Neural cell (in vitro differentiated cells): ENCODE measurements around the gene GNB1.

Experiments used
- EP300 ChIP-seq: fragments of 450-650 bp; conservative IDR thresholded peaks from 2 replicates; pipeline ENCODE4 v1.6.1; 2014; ENCODE audit warnings: antibody characterized with exemption, mild to moderate bottlenecking, moderate library complexity; ENCODE audit not compliant: poor library complexity, severe bottlenecking
- EZH2 ChIP-seq: fragments of 200-600, 300-800 bp; shearing (Covaris generic), sonication (generic); IDR thresholded peaks from 2 replicates; pipeline ENCODE4 v1.6.1; 2014; ENCODE audit warnings: antibody characterized with exemption, low read length, borderline replicate concordance, mild to moderate bottlenecking; ENCODE audit not compliant: insufficient read depth, poor library complexity, severe bottlenecking
- POLR2AphosphoS5 ChIP-seq: IDR thresholded peaks from 2 replicates; pipeline ENCODE4 v1.6.1; 2012
- RAD21 ChIP-seq: fragments of 450-650 bp; conservative IDR thresholded peaks from 2 replicates; pipeline ENCODE4 v1.6.1; 2014; ENCODE audit warnings: antibody characterized with exemption, mild to moderate bottlenecking, moderate library complexity
- REST ChIP-seq: IDR thresholded peaks from 2 replicates; pipeline ENCODE4 v1.6.1; 2012; ENCODE audit warnings: borderline replicate concordance
- SMC3 ChIP-seq: fragments of 450-650 bp; conservative IDR thresholded peaks from 2 replicates; pipeline ENCODE4 v1.6.1; 2014; ENCODE audit warnings: antibody characterized with exemption, mild to moderate bottlenecking, moderate library complexity; ENCODE audit not compliant: poor library complexity
- TAF1 ChIP-seq: IDR thresholded peaks from 2 replicates; pipeline ENCODE4 v1.6.1; 2012; ENCODE audit warnings: low read depth
- TF ChIP-seq, protein P1 (sequence below): fragments of 450-650 bp; IDR thresholded peaks from 2 replicates; pipeline ENCODE4 v1.5.1; 2014; ENCODE audit warnings: antibody characterized with exemption, mild to moderate bottlenecking, moderate library complexity; ENCODE audit not compliant: poor library complexity, severe bottlenecking

- TF ChIP-seq TAF1: no peak
- TF ChIP-seq, protein P1, sequence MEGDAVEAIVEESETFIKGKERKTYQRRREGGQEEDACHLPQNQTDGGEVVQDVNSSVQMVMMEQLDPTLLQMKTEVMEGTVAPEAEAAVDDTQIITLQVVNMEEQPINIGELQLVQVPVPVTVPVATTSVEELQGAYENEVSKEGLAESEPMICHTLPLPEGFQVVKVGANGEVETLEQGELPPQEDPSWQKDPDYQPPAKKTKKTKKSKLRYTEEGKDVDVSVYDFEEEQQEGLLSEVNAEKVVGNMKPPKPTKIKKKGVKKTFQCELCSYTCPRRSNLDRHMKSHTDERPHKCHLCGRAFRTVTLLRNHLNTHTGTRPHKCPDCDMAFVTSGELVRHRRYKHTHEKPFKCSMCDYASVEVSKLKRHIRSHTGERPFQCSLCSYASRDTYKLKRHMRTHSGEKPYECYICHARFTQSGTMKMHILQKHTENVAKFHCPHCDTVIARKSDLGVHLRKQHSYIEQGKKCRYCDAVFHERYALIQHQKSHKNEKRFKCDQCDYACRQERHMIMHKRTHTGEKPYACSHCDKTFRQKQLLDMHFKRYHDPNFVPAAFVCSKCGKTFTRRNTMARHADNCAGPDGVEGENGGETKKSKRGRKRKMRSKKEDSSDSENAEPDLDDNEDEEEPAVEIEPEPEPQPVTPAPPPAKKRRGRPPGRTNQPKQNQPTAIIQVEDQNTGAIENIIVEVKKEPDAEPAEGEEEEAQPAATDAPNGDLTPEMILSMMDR: no peak
- no peak for TF ChIP-seq EZH2
- no peak for TF ChIP-seq SMC3
- TF ChIP-seq EP300: no peak
- TF ChIP-seq RAD21: no peak
- no peak for TF ChIP-seq REST
- no peak for TF ChIP-seq POLR2AphosphoS5
These were observed 14.5 kb downstream of the GNB1 start for GRCh38 chr1:1876335-1876930.
